K562 (cell line): ENCODE measurements around the gene MACROH2A2. TPM values are rescaled to one million over a fixed set of nuclear protein-coding genes. Genes with fewer than 3 reads are reported as not detected.
A peak's percentile ranks its signal among the peaks of the same experiment; 100 is the strongest.

ENCODE experiments used
- BRD4 ChIP-seq: fragments of 200-600 bp; sonication (generic); IDR thresholded peaks from 2 replicates; pipeline ENCODE4 v1.6.1; 2017; ENCODE audit warnings: inconsistent platforms
- C11orf30 ChIP-seq: fragments of 450-650 bp; IDR thresholded peaks from 2 replicates; pipeline ENCODE4 v1.6.1; 2016; ENCODE audit warnings: low read depth, mild to moderate bottlenecking
- CTBP1 ChIP-seq: fragments of 450-650 bp; IDR thresholded peaks from 2 replicates; pipeline ENCODE4 v1.6.1; 2016; ENCODE audit warnings: borderline replicate concordance
- CXXC5 ChIP-seq: fragments of 250-450 bp; sonication (Bioruptor Pico); IDR thresholded peaks from 2 replicates; pipeline ENCODE4 v1.8.0; 2022; ENCODE audit warnings: inconsistent platforms, mild to moderate bottlenecking, moderate library complexity
- GATAD2A ChIP-seq: fragments of 450-650 bp; IDR thresholded peaks from 2 replicates; pipeline ENCODE4 v1.6.1; 2017
- MAZ ChIP-seq, 2 experiments: fragments of 450-650 bp in 1 of 2; sonication (generic) in 1 of 2; formaldehyde crosslinking; IDR thresholded peaks in 1 of 2; conservative IDR thresholded peaks in 1 of 2; 2 replicates each; pipeline versions ENCODE4 v1.4.0 to v1.5.0; 2020; ENCODE audit warnings: mild to moderate bottlenecking in 1 of 2, missing genetic modification reagents in 1 of 2
- NFE2 ChIP-seq: IDR thresholded peaks from 2 replicates; pipeline ENCODE4 v1.6.1; 2014; ENCODE audit warnings: antibody characterized with exemption, low read depth
- POLR2AphosphoS5 ChIP-seq: IDR thresholded peaks from 2 replicates; pipeline ENCODE4 v1.6.1; 2011; ENCODE audit warnings: mild to moderate bottlenecking, low read depth, low read length, moderate library complexity; ENCODE audit not compliant: control insufficient read depth, insufficient read depth
- SIN3A ChIP-seq, 2 experiments: fragments of 150-350 bp in 1 of 2; IDR thresholded peaks; 2 replicates each; pipeline ENCODE4 v1.6.1; 2011 to 2016; ENCODE audit warnings: borderline replicate concordance in 2 of 2, low read depth in 2 of 2, low read length in 2 of 2, mild to moderate bottlenecking in 2 of 2, moderate library complexity in 2 of 2; ENCODE audit not compliant: control insufficient read depth in 1 of 2
- SMAD4 ChIP-seq: fragments of 250-450 bp; sonication (Bioruptor Pico); conservative IDR thresholded peaks from 2 replicates; pipeline ENCODE4 v1.8.0; 2021; ENCODE audit warnings: inconsistent platforms, mild to moderate bottlenecking, moderate library complexity
- ZBTB7A ChIP-seq: IDR thresholded peaks from 2 replicates; pipeline ENCODE4 v1.6.1; 2011; ENCODE audit warnings: low read depth, mild to moderate bottlenecking, low read length, moderate library complexity, borderline replicate concordance; ENCODE audit not compliant: control insufficient read depth
- ZFX ChIP-seq: sonication (generic); formaldehyde crosslinking; IDR thresholded peaks from 2 replicates; pipeline ENCODE4 v1.8.0; 2022; ENCODE audit warnings: mild to moderate bottlenecking, missing genetic modification reagents, moderate library complexity
- ZNF316 ChIP-seq: fragments of 450-650 bp; IDR thresholded peaks from 2 replicates; pipeline ENCODE4 v1.6.1; 2016
- ZNF717 ChIP-seq: fragments of 250-450 bp; sonication (Bioruptor Pico); IDR thresholded peaks from 2 replicates; pipeline ENCODE4 v1.5.0; 2021
- ZNF75A ChIP-seq: fragments of 450-650 bp; formaldehyde crosslinking; IDR thresholded peaks from 2 replicates; pipeline ENCODE4 v1.4.0; 2020; ENCODE audit warnings: mild to moderate bottlenecking
- polyA plus RNA-seq, 8 experiments: library from polyadenylated mRNA; depleted of rRNA in 4 of 8; stranded (reverse) in 5 of 8; unstranded in 3 of 8; fragments of >200 nt; fragmentation: Nextera tagmentation in 2 of 8; fragmentation: Illumina TruSeq in 1 of 8; extraction: Ambion mirVana in 2 of 8; extraction: Trizol in 1 of 8; gene quantifications; 2 replicates each; pipeline versions ENCODE4 v1.2.1 to v1.2.3, GENCODE V29; 2011 to 2014; ENCODE audit warnings: inconsistent platforms in 1 of 8, missing spikeins in 1 of 8
- total RNA-seq, 7 experiments: library from RNA; depleted of rRNA in 6 of 7; stranded (reverse); fragments of >200 nt in 6 of 7; fragmentation: Illumina TruSeq in 2 of 7; extraction: Trizol in 2 of 7; gene quantifications; 2 replicates each; pipeline versions ENCODE4 v1.2.1 to v1.2.3, GENCODE V29; 2011 to 2021; ENCODE audit warnings: low replicate concordance in 1 of 7
- TF ChIP-seq, protein P1 (sequence below), 2 experiments: IDR thresholded peaks; 2 replicates each; pipeline ENCODE4 v1.6.1; 2012; ENCODE audit warnings: improper control_type of control experiment in 2 of 2, low read depth in 2 of 2, low read length in 2 of 2, borderline replicate concordance in 1 of 2
- TF ChIP-seq, protein P2 (sequence below): IDR thresholded peaks from 2 replicates; pipeline ENCODE4 v1.6.1; 2012; ENCODE audit warnings: low read depth, low read length, improper control_type of control experiment, borderline replicate concordance
- TF ChIP-seq, protein P3 (sequence below): IDR thresholded peaks from 2 replicates; pipeline ENCODE4 v1.6.1; 2014; ENCODE audit warnings: antibody characterized with exemption
- TF ChIP-seq, protein P4 (sequence below), 2 experiments: fragments of 200-800 bp in 1 of 2; sonication (Bioruptor generic) in 1 of 2; sonication (generic) in 1 of 2; formaldehyde crosslinking in 1 of 2; IDR thresholded peaks in 1 of 2; conservative IDR thresholded peaks in 1 of 2; 2 replicates each; pipeline versions ENCODE4 v1.5.0 to v1.6.1; 2016 to 2020; ENCODE audit warnings: missing compliant biosample characterization in 1 of 2, missing genetic modification characterization in 1 of 2, missing genetic modification reagents in 1 of 2

Gene MACROH2A2
- total and polyA plus RNA-seq, 9 of the 15 experiments (the other 6 are each of a cell fraction or from before 2014, with no cell fraction given): 0.07 TPM; not detected in 8

DNA sequence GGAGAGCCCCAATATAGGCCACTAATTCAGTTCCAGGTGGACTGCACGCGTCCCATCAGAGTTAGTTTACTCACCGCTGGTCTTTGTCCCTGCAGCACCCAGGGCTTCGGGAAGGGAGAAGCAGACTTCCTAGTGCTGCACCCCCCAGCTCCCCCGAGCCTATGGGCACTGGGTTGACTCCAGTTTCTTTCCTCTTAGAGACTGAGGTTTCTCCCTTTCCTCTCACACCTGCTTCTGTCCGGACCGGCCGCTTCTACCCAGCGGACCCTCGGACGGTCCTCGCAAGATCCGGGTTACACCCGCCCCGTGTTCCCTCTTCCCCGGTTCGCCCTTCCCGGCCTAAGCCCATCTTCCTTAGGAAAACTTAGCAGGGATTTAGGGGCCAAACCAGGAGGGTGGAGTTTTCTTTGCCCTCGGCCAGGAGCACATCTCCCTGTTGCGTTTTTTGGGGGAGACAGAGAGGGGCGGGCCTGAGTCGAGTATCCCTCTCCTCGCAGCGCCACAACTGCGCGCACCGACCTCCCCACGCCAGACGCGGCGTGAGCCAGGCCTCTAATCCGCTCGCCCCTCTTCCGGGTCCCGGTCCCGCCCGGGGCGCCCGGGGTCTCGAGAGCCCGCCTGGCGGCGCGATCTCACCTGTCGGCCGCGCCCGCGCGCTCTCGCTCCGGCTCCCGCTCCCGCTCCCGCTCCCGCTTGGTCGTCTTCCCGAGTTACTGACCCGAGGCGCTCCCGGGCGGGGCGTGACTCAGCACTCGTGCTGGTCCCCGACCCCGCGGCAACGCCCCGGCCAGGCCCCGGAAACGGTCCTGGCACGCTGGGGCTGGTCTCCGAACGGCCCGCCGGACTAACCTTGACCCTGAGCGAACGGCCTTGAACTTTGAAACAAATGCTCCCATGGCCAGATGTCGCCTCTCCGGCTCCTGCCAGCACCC lies 79.7 kb downstream of the MACROH2A2 start, which contains the start of gene AIFM2 (continued):
- TF ChIP-seq, protein P1, sequence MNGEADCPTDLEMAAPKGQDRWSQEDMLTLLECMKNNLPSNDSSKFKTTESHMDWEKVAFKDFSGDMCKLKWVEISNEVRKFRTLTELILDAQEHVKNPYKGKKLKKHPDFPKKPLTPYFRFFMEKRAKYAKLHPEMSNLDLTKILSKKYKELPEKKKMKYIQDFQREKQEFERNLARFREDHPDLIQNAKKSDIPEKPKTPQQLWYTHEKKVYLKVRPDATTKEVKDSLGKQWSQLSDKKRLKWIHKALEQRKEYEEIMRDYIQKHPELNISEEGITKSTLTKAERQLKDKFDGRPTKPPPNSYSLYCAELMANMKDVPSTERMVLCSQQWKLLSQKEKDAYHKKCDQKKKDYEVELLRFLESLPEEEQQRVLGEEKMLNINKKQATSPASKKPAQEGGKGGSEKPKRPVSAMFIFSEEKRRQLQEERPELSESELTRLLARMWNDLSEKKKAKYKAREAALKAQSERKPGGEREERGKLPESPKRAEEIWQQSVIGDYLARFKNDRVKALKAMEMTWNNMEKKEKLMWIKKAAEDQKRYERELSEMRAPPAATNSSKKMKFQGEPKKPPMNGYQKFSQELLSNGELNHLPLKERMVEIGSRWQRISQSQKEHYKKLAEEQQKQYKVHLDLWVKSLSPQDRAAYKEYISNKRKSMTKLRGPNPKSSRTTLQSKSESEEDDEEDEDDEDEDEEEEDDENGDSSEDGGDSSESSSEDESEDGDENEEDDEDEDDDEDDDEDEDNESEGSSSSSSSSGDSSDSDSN (IDR thresholded peaks at IDR 0.05; ENCODE audit: borderline replicate concordance in 1 of 2, low read depth in 2 of 2, low read length in 2 of 2): peak in 1 of 2 experiments; percentile 65; a peak in 1 of 4 replicates
- TF ChIP-seq BRD4: no peak
- TF ChIP-seq SIN3A (IDR thresholded peaks at IDR 0.05; ENCODE audit: borderline replicate concordance in 2 of 2, control insufficient read depth in 1 of 2, low read depth in 2 of 2, low read length in 2 of 2): peak in 1 of 2 experiments; percentile 34; a peak in 1 of 4 replicates
- TF ChIP-seq GATAD2A: 0 out of 2 replicates have a peak, but pooled peaks have one; percentile 53
- peak; percentile 92 for TF ChIP-seq NFE2
- TF ChIP-seq SMAD4 (CRISPR knock-in tag): peak; percentile 76; the same call in 1 of the 2 replicates
- peak; percentile 87 for TF ChIP-seq C11orf30
- TF ChIP-seq POLR2AphosphoS5: peak; percentile 41; the same call in 1 of the 2 replicates
- TF ChIP-seq, protein P2, sequence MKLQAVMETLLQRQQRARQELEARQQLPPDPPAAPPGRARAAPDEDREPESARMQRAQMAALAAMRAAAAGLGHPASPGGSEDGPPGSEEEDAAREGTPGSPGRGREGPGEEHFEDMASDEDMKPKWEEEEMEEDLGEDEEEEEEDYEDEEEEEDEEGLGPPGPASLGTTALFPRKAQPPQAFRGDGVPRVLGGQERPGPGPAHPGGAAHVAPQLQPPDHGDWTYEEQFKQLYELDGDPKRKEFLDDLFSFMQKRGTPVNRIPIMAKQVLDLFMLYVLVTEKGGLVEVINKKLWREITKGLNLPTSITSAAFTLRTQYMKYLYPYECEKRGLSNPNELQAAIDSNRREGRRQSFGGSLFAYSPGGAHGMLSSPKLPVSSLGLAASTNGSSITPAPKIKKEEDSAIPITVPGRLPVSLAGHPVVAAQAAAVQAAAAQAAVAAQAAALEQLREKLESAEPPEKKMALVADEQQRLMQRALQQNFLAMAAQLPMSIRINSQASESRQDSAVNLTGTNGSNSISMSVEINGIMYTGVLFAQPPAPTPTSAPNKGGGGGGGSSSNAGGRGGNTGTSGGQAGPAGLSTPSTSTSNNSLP: no peak
- TF ChIP-seq ZBTB7A: peak; percentile 86; the same call in 1 of the 2 replicates
- no peak for TF ChIP-seq ZNF717 (CRISPR knock-in tag)
- TF ChIP-seq MAZ (CRISPR knock-in tag; conservative IDR thresholded peaks at IDR 0.05 in 1 of 2, IDR thresholded peaks at IDR 0.05 in 1 of 2): peak in 1 of 2 experiments; percentile 29; a peak in 2 of 4 replicates
- TF ChIP-seq, protein P3, sequence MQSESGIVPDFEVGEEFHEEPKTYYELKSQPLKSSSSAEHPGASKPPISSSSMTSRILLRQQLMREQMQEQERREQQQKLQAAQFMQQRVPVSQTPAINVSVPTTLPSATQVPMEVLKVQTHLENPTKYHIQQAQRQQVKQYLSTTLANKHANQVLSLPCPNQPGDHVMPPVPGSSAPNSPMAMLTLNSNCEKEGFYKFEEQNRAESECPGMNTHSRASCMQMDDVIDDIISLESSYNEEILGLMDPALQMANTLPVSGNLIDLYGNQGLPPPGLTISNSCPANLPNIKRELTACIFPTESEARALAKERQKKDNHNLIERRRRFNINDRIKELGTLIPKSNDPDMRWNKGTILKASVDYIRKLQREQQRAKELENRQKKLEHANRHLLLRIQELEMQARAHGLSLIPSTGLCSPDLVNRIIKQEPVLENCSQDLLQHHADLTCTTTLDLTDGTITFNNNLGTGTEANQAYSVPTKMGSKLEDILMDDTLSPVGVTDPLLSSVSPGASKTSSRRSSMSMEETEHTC: 0 out of 2 replicates have a peak, but pooled peaks have one; percentile 18
- TF ChIP-seq, protein P4, sequence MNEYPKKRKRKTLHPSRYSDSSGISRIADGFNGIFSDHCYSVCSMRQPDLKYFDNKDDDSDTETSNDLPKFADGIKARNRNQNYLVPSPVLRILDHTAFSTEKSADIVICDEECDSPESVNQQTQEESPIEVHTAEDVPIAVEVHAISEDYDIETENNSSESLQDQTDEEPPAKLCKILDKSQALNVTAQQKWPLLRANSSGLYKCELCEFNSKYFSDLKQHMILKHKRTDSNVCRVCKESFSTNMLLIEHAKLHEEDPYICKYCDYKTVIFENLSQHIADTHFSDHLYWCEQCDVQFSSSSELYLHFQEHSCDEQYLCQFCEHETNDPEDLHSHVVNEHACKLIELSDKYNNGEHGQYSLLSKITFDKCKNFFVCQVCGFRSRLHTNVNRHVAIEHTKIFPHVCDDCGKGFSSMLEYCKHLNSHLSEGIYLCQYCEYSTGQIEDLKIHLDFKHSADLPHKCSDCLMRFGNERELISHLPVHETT (CRISPR knock-in tag; conservative IDR thresholded peaks at IDR 0.05 in 1 of 2, IDR thresholded peaks at IDR 0.05 in 1 of 2): peak in 1 of 2 experiments; percentile 96; a peak in 2 of 4 replicates
- no peak for TF ChIP-seq ZNF75A
- TF ChIP-seq CXXC5 (CRISPR knock-in tag): peak; percentile 79
- TF ChIP-seq ZFX (CRISPR knock-in tag): peak; percentile 79
- peak; percentile 76 for TF ChIP-seq CTBP1
- TF ChIP-seq ZNF316: peak; percentile 83
